HG02571 (cell line): ENCODE data around the gene ACVRL1.

Source experiments
- ATAC-seq: cut with Tn5 transposase; IDR thresholded peaks from one replicate; pipeline ENCODE4 v1.9.1; 2021; ENCODE audit warnings: mild to moderate bottlenecking, moderate library complexity; ENCODE audit not compliant: unreplicated experiment

The ACVRL1 gene

DNA sequence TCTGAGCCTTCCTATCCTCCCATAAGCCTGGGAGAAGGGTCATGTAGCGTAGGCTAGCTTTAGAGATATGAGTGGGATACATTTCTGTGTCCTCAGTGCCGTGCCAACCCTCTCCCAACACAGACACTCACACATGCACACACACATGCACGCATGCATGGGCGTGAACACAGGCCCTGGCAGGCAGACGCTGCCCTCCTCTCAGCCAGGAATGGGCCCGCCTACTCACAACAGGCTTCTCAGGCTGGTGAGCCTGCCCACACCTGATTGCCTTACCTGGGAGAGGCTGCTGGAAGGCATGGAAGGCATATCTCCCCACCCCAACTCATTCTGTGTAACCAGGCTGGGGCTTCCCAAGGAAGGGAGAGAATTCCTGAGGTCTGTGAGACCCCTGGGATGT lies 31.4 kb downstream of the ACVRL1 start:
- no peak for ATAC-seq

DNA sequence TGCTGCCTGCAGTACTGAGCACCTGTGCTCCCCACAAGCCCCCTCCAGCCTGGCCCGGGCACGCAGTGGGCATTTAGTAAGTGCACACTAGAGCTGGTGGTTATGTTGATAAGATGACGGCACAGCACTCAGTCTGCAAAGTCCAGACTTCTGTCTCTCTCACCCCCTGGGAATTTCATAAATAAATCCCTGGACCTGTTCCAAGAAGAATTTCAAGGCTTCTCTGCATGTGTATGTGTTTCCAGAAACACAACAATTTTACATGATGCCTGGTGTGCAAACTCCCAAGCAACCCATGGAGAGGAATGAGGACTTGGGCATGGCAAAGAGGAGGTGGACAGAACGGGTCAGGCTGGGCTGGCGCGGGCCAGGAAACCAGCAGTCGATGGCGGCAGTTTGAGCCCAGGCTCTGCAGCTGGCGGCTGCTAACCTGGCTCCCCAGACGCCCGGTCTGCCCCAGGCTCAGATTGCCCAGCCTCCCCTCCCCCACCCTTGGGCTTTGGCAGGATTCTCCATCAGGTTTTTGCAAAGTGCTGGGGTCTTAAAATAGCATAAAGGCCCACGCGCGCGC lies 33.8 kb downstream of the ACVRL1 start:
- no peak for ATAC-seq

DNA sequence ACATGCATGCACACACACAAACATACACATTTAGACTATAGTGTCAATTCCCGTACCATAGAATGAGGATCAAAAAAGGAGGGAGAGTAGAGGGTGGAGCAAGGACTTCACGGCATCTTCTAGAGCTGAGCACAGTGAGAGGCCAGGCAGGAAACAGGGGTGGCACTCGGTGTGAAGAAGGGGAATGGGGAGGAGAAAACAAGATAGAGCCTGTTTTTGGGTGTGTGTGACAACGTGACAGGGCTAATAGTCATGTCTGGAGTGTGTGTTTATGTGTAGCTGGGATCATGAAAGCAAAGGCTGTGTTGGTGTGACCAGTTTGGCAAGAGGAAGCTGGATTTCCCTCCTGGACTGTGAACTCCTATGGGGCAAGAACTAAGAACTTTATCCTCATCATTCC lies 34.3 kb downstream of the ACVRL1 start:
- no peak for ATAC-seq

DNA sequence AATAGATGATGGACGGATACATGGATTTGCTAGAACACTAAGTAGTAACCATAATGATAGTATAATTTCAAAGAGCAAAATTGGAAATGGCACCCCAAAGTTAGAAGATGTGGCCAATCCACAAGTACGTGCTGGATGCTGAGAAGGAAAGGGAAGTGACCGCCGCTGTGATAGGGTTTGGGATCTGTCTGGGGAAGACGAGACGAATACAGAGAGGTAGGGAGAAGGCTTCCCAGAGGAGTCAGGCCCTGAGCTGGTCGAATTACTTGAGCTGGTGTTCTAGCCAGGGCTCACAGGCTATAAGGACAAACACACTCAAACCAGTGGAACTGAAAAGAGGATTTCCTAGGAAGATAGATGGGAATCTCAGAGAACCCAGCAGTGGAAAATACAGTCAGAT lies 34.8 kb downstream of the ACVRL1 start:
- ATAC-seq = no peak

DNA sequence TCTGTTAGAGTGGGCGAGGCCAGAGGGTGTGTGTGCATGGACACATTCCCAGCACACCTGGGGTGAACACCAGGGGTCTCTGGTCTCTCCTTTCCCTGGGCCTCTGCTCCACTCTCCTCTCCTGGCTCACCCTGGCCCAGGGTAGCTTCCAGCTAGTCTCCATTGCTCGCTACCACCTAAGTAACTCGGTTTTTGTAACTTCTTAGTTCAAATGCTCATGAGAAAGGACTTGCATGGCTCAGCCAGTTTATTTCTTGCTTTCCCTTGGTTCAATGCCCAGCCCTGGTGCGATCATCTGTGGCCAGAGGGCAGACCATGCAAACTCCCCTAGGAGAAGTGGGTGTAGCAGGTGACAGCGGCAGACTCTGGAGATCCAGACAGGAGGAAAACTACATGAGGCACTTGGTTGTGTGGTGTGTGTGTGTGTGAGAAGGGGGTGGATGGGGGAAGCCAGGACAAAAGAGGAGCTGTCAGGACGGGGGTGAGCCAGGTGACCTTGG lies 35.2 kb downstream of the ACVRL1 start:
- no peak for ATAC-seq

DNA sequence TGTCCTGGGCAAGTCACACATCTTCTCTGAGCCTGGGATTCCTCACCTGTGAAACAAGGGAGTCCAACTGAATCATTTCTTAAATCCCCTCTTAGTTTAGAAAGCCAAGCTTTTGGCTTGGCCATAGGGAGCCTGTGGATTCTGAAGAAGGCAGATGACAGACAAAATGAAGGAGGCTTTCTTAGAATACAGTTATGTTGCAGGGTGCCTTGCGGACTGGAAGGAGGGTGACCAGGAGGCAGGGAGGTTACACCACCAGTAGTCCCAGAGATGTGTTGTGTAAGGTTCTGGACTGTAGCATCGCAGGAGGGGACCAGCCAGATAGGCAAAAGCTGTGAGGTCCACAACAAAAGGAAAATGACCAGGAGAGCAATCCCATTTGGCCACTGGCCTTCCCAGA lies 36.0 kb downstream of the ACVRL1 start:
- ATAC-seq = no peak

DNA sequence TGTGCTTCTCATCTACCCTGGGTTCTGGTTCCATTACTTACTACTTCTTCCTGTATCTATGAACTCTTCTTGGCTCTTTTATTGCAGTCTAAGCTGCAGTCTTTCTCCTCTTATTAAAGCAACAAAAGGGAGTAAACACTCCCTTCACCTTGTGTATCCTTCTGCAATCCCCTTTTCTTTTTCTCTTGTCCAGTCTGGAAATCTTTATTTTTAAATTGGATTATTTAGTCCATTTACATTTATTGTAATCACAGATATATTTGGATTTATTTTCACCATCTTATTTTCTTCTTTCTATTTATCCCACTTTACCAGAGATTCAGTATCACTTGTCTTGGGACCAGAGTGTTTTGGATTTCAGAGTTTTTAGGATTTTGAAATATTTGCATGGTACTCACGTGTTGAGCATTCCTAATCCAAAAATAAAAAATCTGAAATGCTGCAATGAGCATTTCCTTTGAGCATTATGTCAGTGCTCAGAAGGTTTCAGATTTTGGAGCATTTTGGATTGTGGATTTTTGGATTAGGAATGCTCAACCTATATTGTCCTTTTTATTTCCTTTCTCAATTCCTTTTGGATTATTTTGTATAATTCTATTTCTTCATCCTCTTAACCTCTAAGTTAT lies 37.4 kb downstream of the ACVRL1 start:
- no peak for ATAC-seq

DNA sequence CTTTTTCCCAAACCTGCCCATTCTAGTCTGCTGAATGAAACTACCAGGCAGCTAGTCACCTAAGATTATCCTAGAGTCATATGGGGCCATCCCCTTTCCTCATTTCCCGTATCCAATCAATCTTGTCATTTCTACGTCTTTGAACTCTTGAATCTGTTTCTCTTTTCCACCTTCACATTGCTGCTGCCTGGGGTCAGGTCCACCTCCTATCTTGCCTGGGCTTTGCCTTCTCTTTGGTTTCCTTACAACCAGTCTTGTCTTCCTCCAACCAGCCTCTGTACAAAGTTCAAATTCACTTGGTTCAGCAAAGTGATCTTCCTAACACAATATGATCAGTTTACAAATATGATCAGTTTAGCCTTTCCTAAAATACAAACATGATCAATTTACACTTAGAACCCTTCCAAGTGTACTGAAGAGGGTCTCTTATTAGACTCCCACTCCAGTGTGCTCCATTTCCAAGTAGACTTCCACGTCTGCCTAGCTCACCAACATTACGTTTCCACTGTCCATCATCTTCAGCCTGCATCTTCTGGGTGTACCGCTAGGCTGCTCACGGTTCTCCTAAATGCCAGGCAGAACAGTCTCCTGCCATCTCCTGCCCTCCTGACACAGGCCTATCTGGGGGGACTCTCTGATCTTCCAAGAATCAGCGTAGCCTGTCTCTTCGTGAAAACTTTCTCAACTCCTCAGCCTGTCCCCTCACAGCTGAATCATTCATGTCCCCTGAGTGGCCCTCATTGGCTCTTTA lies 40.1 kb downstream of the ACVRL1 start:
- no peak for ATAC-seq

DNA sequence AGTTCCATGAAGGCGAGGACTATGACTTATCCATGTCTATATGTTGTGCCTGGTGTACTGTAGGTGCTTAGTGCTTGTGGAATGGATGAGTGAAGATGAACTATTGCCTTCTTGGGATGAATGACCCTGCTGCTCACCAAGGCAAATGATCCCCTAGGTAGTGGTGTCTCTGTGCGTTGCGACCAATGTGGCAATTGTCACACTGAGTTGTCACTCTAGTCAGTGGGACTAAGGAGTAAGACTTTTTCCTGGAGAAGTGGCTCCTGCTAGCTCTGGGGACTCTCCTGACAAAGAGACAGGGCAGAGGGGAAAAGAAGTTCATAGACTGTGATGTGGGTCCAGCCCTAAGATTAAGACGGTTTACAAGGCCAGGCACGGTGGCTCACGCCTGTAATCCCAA lies 40.8 kb downstream of the ACVRL1 start:
- no peak for ATAC-seq

DNA sequence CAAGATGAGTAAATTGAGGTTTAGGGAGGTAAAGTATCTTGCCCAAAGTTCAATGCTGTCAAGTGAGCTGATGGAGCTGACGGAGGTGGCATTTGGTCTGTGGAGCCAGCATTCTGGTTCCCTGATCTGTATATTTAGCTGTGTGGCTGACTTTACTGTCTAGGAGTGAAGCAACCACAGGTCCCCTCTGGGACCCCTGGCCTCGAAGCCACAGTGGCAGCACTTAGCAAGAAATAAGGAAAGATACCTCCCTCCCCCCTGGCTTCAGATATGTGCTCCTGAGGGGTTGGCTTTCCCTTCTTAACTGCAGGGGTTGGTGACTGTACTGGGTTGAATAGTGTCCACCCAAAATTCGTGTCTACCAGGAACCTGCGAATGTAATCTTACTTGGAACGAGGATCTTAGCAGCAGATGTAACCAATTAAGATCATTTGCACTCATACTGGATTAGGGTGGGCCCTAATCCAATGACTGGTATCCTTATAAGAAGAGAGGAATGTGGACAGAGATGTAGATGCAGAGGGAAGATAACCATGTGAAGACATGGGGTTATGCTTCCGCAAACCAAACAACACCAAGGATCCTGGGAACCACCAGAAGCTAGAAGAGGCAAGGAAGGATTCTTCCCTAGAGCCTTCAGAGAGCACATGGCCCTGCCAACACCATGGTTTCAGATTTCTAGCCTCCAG lies 42.2 kb downstream of the ACVRL1 start:
- ATAC-seq = no peak

DNA sequence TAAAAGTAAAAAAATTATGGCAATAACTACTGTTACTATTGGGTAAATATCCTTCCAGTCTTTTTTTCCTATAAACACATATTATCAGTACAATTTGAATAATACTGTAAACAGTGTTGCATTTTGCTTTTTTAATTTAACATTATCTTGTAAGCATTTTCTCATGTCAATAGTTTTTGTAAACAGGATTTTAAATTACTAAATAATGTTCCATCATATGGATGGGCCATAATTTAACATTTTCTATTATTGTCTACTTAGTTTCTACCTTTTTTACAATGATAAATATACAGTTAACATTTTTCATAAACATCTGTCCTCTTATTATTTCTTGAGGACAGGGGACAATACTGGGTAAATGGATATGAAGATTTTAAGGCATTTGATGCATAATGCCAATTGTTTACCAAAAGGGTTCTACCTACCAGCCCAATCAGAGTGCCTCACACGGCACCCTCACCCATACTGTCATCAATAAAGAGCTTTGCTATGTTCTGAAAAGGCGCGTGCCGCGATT lies 43.4 kb downstream of the ACVRL1 start:
- no peak for ATAC-seq

DNA sequence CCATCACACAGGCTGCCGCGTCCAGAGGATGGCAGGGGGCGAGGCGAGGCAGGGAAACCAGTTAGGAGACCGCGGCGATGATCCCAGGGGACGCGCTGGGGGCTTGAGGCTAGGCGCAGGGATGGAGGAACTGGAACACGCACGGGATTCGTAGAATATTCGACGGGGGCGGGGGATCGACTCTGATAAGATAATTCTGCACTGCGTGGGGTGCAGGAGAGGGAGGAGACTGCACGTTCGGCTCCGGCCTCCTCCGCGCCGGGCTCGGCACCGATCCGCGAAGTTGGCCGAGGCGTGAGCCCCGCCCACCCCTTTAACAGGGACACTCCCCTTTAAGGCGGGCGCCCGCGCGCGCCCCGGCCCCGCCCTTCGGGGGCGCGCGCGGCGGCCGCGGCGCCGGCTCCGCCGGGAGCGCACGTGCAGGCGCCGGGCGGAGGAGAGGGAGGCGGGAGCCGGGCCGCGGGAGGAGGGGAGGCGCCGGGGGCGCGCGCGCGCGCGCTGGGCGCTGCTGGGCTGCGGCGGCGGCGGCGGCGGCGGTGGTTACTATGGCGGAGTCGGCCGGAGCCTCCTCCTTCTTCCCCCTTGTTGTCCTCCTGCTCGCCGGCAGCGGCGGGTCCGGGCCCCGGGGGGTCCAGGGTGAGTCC lies 44.0 kb downstream of the ACVRL1 start, which contains the start of gene ACVR1B:
Gene ACVR1B (plus strand): TSS at position 501 of the 644 bp plus-strand sequence. CDS start 45 bp downstream, at position 546.
- peak; percentile 86 for ATAC-seq

DNA sequence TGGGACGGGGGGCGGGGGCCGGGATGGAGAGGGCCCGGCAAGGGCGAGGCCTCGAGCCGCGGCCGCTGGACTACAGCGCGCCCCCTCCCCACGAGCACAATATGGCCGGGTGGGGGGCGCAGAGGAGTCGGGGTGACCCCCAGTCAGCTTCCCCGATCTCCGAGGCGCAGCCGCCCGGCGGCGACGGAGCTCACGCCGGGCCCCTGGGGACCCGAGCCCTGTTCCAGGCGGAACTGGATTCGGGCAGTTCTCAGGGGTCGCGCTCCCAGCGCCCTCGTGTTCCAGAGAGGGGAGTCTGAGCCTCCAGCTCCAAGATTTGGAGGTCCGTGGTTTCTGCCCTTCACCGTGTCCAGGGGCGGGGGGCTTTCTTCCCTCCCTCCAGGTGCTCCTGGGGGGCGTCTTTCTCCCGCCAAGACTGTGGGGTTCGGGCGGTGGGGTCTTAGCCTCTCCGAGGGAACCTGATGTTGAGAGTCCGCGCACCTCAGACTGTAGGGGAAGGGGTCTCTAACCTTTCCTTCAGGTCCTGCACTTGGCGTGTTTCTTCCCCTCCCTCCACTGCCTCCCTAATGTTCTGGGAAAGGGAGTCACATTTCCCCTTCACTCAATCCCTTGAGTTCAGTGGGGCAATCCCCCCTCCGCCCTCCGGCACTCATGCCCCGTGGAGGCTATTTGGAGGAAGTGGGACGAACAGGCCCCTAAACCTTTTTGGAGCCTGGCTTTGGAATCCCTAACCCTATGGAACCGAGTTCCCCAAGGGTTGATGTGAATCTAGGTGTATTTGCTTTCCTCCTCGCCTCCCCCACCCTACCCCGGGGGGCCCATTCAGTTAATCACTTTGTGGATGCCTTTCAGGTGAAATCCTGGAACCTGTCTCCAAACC lies 44.8 kb downstream of the ACVRL1 start:
- ATAC-seq = no peak

DNA sequence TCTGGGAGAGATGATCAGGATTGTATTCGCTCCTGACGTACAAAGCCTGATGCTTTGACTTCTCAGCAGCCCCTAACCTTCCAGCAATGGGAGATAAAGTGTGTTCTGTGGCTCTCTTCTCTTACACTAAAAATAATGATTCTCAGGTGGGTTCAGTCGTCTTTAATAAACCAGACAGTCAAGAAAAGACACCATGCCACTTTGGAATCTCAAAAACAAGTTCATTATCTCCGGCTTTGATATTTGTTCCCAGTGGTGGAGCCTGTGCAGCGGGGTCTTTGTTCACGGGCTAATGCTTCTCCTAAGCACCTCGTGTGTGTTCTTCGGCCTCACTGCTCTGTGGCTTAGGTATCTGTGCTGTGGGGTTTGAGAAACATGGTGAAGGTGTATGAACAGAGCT lies 45.8 kb downstream of the ACVRL1 start:
- no peak for ATAC-seq

DNA sequence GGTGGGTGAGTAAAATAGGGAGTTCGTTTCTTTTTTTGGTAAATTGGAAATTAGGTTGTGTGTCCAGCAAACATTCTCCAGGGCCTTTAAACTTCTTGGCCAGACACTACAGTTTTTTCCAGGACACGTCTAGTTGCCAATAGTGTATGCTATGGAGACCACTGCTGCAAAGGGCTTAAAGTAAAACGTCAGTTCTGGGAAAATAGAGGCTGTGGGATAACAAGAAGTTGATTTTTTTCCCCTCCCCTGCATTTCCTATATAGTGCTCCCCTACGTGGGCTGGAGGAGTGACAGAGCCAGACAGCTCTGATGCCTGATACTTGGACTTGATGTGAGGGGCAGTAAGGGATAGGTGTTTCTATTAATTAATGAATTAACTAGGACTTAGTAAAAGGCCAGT lies 46.6 kb downstream of the ACVRL1 start:
- no peak for ATAC-seq

DNA sequence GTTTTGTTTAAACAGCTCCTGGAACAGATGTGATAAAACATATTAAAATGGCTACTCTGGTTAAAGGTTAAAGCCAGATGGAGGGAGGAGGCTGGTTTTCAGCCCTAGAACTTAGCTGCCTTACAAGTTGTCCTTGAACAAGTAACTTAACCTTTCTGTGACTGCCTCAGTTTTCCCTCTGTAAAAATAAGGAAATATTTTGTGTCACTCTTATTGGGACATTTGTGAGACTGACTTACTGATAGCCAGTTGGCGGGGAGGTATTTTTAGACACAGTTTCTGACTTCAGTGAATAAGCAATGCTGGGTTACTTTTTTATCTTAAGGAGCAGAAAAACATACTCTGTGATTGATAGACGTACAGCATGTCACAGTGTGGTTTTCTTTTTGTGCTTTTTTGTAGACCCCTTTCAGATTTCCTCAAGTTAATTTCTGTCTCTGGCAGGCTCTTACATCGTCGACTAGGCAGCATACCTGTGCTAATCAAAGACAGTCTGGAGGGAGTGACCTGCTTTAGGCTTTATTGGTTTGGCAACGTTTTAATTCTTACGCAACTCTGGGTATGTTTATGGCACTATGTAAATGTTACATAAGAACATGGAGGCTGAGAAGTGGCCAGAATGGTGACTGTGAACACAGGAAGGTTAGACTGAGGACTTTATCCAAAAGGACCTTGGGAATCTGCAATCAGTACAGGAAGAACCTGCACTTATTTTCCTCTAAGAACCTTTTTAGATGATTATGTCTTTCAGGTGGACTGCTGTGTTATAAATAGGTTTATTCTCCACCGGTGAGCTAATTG lies 47.5 kb downstream of the ACVRL1 start:
- ATAC-seq = no peak

DNA sequence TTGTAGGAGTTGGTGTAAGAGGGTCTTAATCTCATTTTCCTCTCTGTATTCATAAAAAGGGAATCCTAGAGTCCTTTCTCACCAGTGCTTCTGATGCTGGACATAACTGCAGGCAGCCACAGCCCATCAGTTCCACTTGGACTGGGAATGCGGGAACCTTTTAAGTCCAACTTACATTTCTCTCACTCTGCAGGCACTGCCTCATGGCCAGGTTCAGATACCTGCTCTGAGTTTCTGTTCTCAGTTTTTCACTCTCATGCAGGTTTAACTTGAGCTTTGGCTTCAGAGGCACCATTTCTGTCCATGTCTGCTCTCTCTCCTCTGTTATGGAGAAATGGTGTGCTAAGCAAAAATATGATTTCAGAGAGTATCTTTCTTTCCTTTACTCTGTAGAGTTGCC lies 48.4 kb downstream of the ACVRL1 start:
- ATAC-seq = no peak

DNA sequence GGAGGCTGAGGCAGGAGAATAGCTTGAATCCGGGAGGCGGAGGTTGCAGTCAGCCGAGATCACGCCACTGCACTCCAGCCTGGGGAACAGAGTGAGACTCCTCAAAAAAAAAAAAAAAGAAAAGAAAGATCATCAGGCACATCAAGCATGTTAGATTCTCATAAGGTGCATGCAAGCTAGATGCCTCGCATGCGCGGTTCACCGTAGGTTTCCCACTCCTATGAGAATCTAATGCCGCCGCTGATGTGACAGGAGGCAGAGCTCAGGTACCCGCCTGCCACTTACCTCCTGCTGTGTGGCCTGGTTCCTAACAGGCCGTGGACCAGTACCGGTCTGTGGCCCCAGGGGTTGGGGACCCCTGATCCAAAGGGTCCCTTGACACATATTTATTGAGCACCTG lies 51.2 kb downstream of the ACVRL1 start:
- no peak for ATAC-seq

DNA sequence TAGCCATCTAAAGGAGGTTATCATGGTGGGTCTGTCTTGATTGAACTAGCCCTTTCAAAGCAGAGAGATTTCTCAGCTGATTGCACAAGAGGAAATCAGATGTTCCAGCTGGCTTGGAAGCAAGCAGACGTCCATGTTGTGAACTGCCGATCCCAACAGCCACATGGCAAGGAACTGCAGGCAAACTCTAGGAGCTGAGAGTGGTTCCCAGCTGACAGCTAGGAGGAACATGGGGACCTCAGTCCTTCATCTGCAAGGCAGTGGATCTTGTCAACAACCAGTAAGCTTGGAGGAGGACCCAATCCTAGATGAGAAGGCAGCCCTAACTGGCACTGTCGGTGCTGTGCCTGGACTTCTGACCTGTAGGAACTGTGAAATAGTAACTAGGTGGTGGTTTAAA lies 51.9 kb downstream of the ACVRL1 start:
- no peak for ATAC-seq
